OCI-LY7 (cell line): Measurements from ENCODE around the gene CBX8. TPM values are rescaled to one million over a fixed set of nuclear protein-coding genes. Genes with fewer than 3 reads are reported as not detected.
A peak's percentile ranks its signal among the peaks of the same experiment; 100 is the strongest.

Experiments
- BruUV-seq: library from RNA; stranded (reverse); fragments of 400-500 nt; replicated peaks from 2 replicates; lab custom pipeline; 2021; lab: Mats Ljungman, UMichigan
- CTCF ChIA-PET: fragments of 300-600 bp; sonication (Branson Sonifier 250); formaldehyde crosslinking; loops from one replicate; lab custom pipeline; 2022; ENCODE audit warnings: antibody characterized with exemption; ENCODE audit not compliant: unreplicated experiment; lab: Charles Lee
- POLR2A ChIA-PET: fragments of 300-600 bp; sonication (Branson Sonifier 250); formaldehyde crosslinking; loops from one replicate; lab custom pipeline; 2022; ENCODE audit warnings: antibody characterized with exemption; lab: Charles Lee
- DNase-seq: peaks from one replicate; pipeline ENCODE4 v3.0.0-alpha.2; 2015; ENCODE audit warnings: low spot score
- H2AFZ ChIP-seq: fragments of 200-600 bp; sonication (generic), shearing (Covaris generic); 2 replicates; pipeline ENCODE4 v1.6.1; 2014; ENCODE audit warnings: mild to moderate bottlenecking, antibody characterized with exemption, low read length, moderate library complexity
- H3K27ac ChIP-seq: fragments of 200-600 bp; sonication (generic); 2 replicates; pipeline ENCODE4 v1.5.1; 2014; ENCODE audit warnings: mixed run types, low read depth, mild to moderate bottlenecking, moderate library complexity, low read length, inconsistent platforms; ENCODE audit not compliant: poor library complexity, severe bottlenecking
- H3K36me3 ChIP-seq: fragments of 200-600 bp; sonication (generic); 2 replicates; pipeline ENCODE4 v1.6.1; 2014; ENCODE audit warnings: mild to moderate bottlenecking, antibody characterized with exemption, low read length, moderate library complexity, mixed read lengths; ENCODE audit not compliant: insufficient read depth
- H3K4me1 ChIP-seq: fragments of 200-600 bp; sonication (generic); 2 replicates; pipeline ENCODE4 v1.5.1; 2014; ENCODE audit warnings: mild to moderate bottlenecking, low read length; ENCODE audit not compliant: insufficient read depth, poor library complexity, severe bottlenecking
- H3K4me2 ChIP-seq: fragments of 200-600 bp; sonication (generic); 2 replicates; pipeline ENCODE4 v1.6.1; 2014; ENCODE audit warnings: mild to moderate bottlenecking, low read length
- H3K4me3 ChIP-seq: fragments of 200-600 bp; sonication (generic); 2 replicates; pipeline ENCODE4 v1.5.1; 2014; ENCODE audit warnings: mild to moderate bottlenecking, low read depth, low read length; ENCODE audit not compliant: poor library complexity, severe bottlenecking
- H3K79me2 ChIP-seq: fragments of 200-600 bp; sonication (generic); 2 replicates; pipeline ENCODE4 v1.6.1; 2016; ENCODE audit warnings: low read depth, mild to moderate bottlenecking, low read length, moderate library complexity, mixed read lengths; ENCODE audit not compliant: insufficient read depth
- H3K9me2 ChIP-seq: fragments of 200-600 bp; sonication (generic); 2 replicates; pipeline ENCODE4 v1.6.1; 2016; ENCODE audit warnings: mild to moderate bottlenecking, low read length, mixed read lengths; ENCODE audit not compliant: insufficient read depth
- H3K9me3 ChIP-seq: fragments of 200-600 bp; sonication (generic); 2 replicates; pipeline ENCODE4 v1.6.1; 2014; ENCODE audit warnings: mild to moderate bottlenecking, mixed run types, low read length, mixed read lengths
- H4K20me1 ChIP-seq: fragments of 200-600 bp; sonication (generic); 2 replicates; pipeline ENCODE4 v1.6.1; 2014; ENCODE audit warnings: mild to moderate bottlenecking, antibody characterized with exemption, low read length, moderate library complexity, mixed read lengths; ENCODE audit not compliant: insufficient read depth
- CTCF ChIP-seq: fragments of 200-600 bp; sonication (generic); conservative IDR thresholded peaks from 2 replicates; pipeline ENCODE4 v1.5.1; 2014; ENCODE audit warnings: mild to moderate bottlenecking, antibody characterized with exemption, low read length, moderate library complexity, mixed read lengths
- EZH2phosphoT487 ChIP-seq: fragments of 200-600 bp; sonication (generic); IDR thresholded peaks from 2 replicates; pipeline ENCODE4 v1.6.1; 2018; ENCODE audit warnings: low read depth, borderline replicate concordance, mild to moderate bottlenecking, mixed run types, antibody characterized with exemption, low read length, moderate library complexity, mixed read lengths
- intact Hi-C: fragments of 100-400 bp; cut with micrococcal nuclease; formaldehyde crosslinking; loops from one replicate; pipeline ENCODE4 v1.10.0; 2022; ENCODE audit not compliant: unreplicated experiment
- total RNA-seq, 2 experiments: library from RNA; depleted of rRNA in 1 of 2; stranded (reverse); fragments of >200 nt in 1 of 2; shearing (Covaris generic) in 1 of 2; gene quantifications; 2 replicates each; pipeline ENCODE4 v1.2.3, GENCODE V29; 2014 to 2022

The CBX8 gene
- total RNA-seq, 2 experiments from 2014 or later = 7.5 to 16.3 TPM

- Histone ChIP-seq H3K9me3 (no peaks in the 10 kb centered on the region), H3K4me2 (no peak overlapping the region), H3K9me2 (no peaks in the 10 kb centered on the region), H2AFZ (no peak overlapping the region), H3K4me3 (no peak overlapping the region), H3K36me3 (no peaks in the 10 kb centered on the region), H3K79me2 (no peaks in the 10 kb centered on the region), H3K27ac (no peak overlapping the region), H4K20me1 (no peaks in the 10 kb centered on the region), H3K4me1 (peaks cover 16% of the 10 kb centered on the region)
- BruUV-seq = no TSS peak
- intact Hi-C loops = no loop called here
- CTCF ChIA-PET = no interaction called here
- peak; percentile 64 for DNase-seq
- POLR2A ChIA-PET = no interaction called here
- TF ChIP-seq EZH2phosphoT487 (no peak), CTCF (no peak)
Observed at GRCh38 chr17:79826204-79826680, 29.4 kb upstream of the CBX8 start.

GRCh38 chr17:79825580-79825921 is 28.7 kb upstream of the CBX8 start:
- Histone ChIP-seq H2AFZ (no peak overlapping the region), H3K4me1 (peaks cover 16% of the 10 kb centered on the region), H3K36me3 (no peaks in the 10 kb centered on the region), H3K79me2 (no peaks in the 10 kb centered on the region), H3K4me3 (no peak overlapping the region), H3K4me2 (no peak overlapping the region), H3K9me2 (no peaks in the 10 kb centered on the region), H3K27ac (no peak overlapping the region), H4K20me1 (no peaks in the 10 kb centered on the region), H3K9me3 (no peaks in the 10 kb centered on the region)
- no peak for DNase-seq
- BruUV-seq = no TSS peak
- intact Hi-C loops = no loop called here
- POLR2A ChIA-PET = no interaction called here
- CTCF ChIA-PET = no interaction called here
- TF ChIP-seq EZH2phosphoT487 (no peak), CTCF (no peak)

GRCh38 chr17:79824893-79825579 is 28.2 kb upstream of the CBX8 start:
- no TSS peak for BruUV-seq
- Histone ChIP-seq H3K4me3 (no peak overlapping the region), H3K9me3 (no peaks in the 10 kb centered on the region), H2AFZ (no peak overlapping the region), H3K9me2 (no peaks in the 10 kb centered on the region), H3K36me3 (no peaks in the 10 kb centered on the region), H3K4me1 (peaks cover 16% of the 10 kb centered on the region), H3K79me2 (no peaks in the 10 kb centered on the region), H3K4me2 (no peak overlapping the region), H4K20me1 (no peaks in the 10 kb centered on the region), H3K27ac (no peak overlapping the region)
- intact Hi-C loops = no loop called here
- no peak for TF ChIP-seq EZH2phosphoT487
- TF ChIP-seq CTCF = no peak
- ChIA-PET CTCF (no interaction called here), POLR2A (no interaction called here)
- DNase-seq = no peak
